ENCODE measurements around the gene MEF2B.

DNA sequence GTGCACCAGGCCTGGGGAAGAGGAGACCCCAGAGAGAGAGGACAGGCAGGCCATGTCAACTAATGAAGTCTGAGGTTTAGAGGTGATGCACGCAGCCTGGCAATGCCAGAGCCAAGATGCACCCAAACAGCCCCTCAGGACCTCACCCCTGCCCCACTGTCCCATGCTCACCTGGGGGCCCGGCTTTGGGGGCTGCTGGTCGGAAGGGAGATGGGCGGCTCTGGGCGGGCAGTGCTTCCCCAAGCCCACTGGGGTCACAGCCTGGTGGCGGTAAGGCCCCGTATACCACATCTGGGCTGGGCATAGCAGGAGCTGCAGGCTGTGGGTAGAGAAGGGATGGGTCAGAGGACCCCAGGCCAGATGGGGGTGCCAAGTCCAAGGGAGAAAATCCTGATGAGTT lies 23.2 kb downstream of the MEF2B start:
- TF ChIP-seq, protein P1, sequence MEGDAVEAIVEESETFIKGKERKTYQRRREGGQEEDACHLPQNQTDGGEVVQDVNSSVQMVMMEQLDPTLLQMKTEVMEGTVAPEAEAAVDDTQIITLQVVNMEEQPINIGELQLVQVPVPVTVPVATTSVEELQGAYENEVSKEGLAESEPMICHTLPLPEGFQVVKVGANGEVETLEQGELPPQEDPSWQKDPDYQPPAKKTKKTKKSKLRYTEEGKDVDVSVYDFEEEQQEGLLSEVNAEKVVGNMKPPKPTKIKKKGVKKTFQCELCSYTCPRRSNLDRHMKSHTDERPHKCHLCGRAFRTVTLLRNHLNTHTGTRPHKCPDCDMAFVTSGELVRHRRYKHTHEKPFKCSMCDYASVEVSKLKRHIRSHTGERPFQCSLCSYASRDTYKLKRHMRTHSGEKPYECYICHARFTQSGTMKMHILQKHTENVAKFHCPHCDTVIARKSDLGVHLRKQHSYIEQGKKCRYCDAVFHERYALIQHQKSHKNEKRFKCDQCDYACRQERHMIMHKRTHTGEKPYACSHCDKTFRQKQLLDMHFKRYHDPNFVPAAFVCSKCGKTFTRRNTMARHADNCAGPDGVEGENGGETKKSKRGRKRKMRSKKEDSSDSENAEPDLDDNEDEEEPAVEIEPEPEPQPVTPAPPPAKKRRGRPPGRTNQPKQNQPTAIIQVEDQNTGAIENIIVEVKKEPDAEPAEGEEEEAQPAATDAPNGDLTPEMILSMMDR (conservative IDR thresholded peaks at IDR 0.05 in 1 of 2, IDR thresholded peaks at IDR 0.05 in 1 of 2; ENCODE audit: low read depth in 1 of 2, low read length in 2 of 2) = no peak
- no peak for TF ChIP-seq EZH2 (IDR thresholded peaks at IDR 0.05; ENCODE audit: low read length, missing control alignments)
